ENCODE data around the gene EBF4. TPM values are rescaled to one million over a fixed set of nuclear protein-coding genes. Genes with fewer than 3 reads are reported as not detected.

Gene EBF4
- total and polyA plus RNA-seq, 10 of the 15 experiments (the other 5 are each of a cell fraction or from before 2014, with no cell fraction given): 0.13 TPM; not detected in 9

GRCh38 chr20:2742431-2742830 lies 49.9 kb downstream of the EBF4 start:
- DNase-seq (ENCODE audit: low read depth, low spot score): no peak
- Histone ChIP-seq H3K4me3 (no peak overlapping the region), H3K27ac (ENCODE audit: control insufficient read depth, insufficient read depth) (no peak overlapping the region)
- TF ChIP-seq CEBPZ (IDR thresholded peaks at IDR 0.05; ENCODE audit: low read depth, low read length) (no peak), PRDM15 (CRISPR knock-in tag; IDR thresholded peaks at IDR 0.05) (no peak), POLR2A (IDR thresholded peaks at IDR 0.05; ENCODE audit: low read depth, low read length) (no peak), EP300 (IDR thresholded peaks at IDR 0.05; ENCODE audit: borderline replicate concordance in 1 of 2, control insufficient read depth in 1 of 2, low read depth in 2 of 2, low read length in 2 of 2) (no peak), KLF5 (IDR thresholded peaks at IDR 0.05; ENCODE audit: partially characterized antibody) (no peak), STAT1 (conservative IDR thresholded peaks at IDR 0.05) (no peak), SREBF2 (IDR thresholded peaks at IDR 0.05; ENCODE audit: low read length) (no peak), SUZ12 (IDR thresholded peaks at IDR 0.05; ENCODE audit: unreplicated experiment) (no peak), RAD51 (IDR thresholded peaks at IDR 0.05) (no peak), E4F1 (IDR thresholded peaks at IDR 0.05; ENCODE audit: borderline replicate concordance, partially characterized antibody) (no peak), SMAD1 (IDR thresholded peaks at IDR 0.05; ENCODE audit: low read depth, partially characterized antibody) (no peak), NFYB (IDR thresholded peaks at IDR 0.05; ENCODE audit: insufficient read depth, low read depth, low read length) (no peak), ZNF217 (IDR thresholded peaks at IDR 0.05) (no peak)

More at GRCh38 chr20:2742431-2742830, 49.9 kb downstream of the EBF4 start:
- no peak for FAIRE-seq
- H3K79me2 ChIP-seq (ENCODE audit: control insufficient read depth, insufficient read depth, low read length): no peaks in the 10 kb centered on the region
- in situ Hi-C loops (cut with MboI): no loop called here
- ChIA-PET RAD21 (ENCODE audit: unreplicated experiment) (no interaction called here), POLR2A (no interaction called here), SMC1A (ENCODE audit: uncharacterized antibody, unreplicated experiment) (no interaction called here), CTCF (interaction anchor here (1.2 to 3.0 kb wide), 4 partner anchors 13 to 261 kb away, joined by 4 to 19 read pairs (median 8); no protein-coding TSS in a partner anchor)
- H3K4me1 ChIP-seq (ENCODE audit: control insufficient read depth, insufficient read depth, low read length): no peaks in the 10 kb centered on the region
- no peak overlapping the region for H2AFZ ChIP-seq (ENCODE audit: control insufficient read depth, low read depth, low read length)
- H3K36me3 ChIP-seq (ENCODE audit: control insufficient read depth in 2 of 2, insufficient read depth in 2 of 2, low read length in 1 of 2): no peaks in the 10 kb centered on the region
- no peaks in the 10 kb centered on the region; a peak in 2 of 4 replicates for H3K27me3 ChIP-seq (replicated peaks in 1 of 2; ENCODE audit: control insufficient read depth in 2 of 2, insufficient read depth in 2 of 2, low read length in 1 of 2)
- intact Hi-C loops (cut with micrococcal nuclease; ENCODE audit: unreplicated experiment): loop anchor here (5.0 to 10.0 kb wide), 2 partner anchors 58 to 110 kb away; no protein-coding TSS in a partner anchor
- ATAC-seq: no peak
- H4K20me1 ChIP-seq (ENCODE audit: control insufficient read depth, insufficient read depth): no peaks in the 10 kb centered on the region
- H3K9me3 ChIP-seq (replicated peaks; ENCODE audit: control insufficient read depth, insufficient read depth, low read length): no peaks in the 10 kb centered on the region
- no peak overlapping the region for H3K4me2 ChIP-seq (ENCODE audit: control insufficient read depth, insufficient read depth)
- no peak overlapping the region for H3K9ac ChIP-seq (ENCODE audit: control insufficient read depth, insufficient read depth, low read length)
- WGBS (ENCODE audit: insufficient coverage, insufficient replicate concordance, low lambda C conversion rate, missing lambda C conversion rate): 48% methylated on average over 2 of the region's 2 CpGs
- no TSS peak for BruUV-seq (replicated peaks)

All from GM12878 (cell line).